Upper lobe of right lung (tissue), 1 donor: ENCODE data around the gene COL1A1. TPM values are rescaled to one million over a fixed set of nuclear protein-coding genes. Genes with fewer than 3 reads are reported as not detected.
A peak's percentile ranks its signal among the peaks of the same experiment; 100 is the strongest.

ENCODE experiments used
- ATAC-seq: fragments of 200-7000 bp; cut with Tn5 transposase; one replicate; pipeline ENCODE4 v1.9.1; 2020; ENCODE audit warnings: mild to moderate bottlenecking, moderate library complexity
- DNase-seq: peaks from one replicate; pipeline ENCODE4 v3.0.0-alpha.2; 2020
- H3K27ac ChIP-seq: fragments of 200-600 bp; one replicate; pipeline ENCODE4 v1.8.0; 2022
- H3K27me3 ChIP-seq: fragments of 200-600 bp; one replicate; pipeline ENCODE4 v1.8.0; 2022; ENCODE audit warnings: mild to moderate bottlenecking
- H3K36me3 ChIP-seq: fragments of 200-600 bp; one replicate; pipeline ENCODE4 v1.8.0; 2022
- H3K4me1 ChIP-seq: fragments of 200-600 bp; one replicate; pipeline ENCODE4 v1.8.0; 2022
- H3K4me3 ChIP-seq: fragments of 200-600 bp; one replicate; pipeline ENCODE4 v1.8.0; 2022; ENCODE audit warnings: mild to moderate bottlenecking
- H3K9me3 ChIP-seq: fragments of 200-600 bp; one replicate; pipeline ENCODE4 v1.8.0; 2022
- intact Hi-C: fragments of 100-400 bp; cut with DNase I; formaldehyde crosslinking; loops from one replicate; pipeline ENCODE4 v1.11.0; 2022
- total RNA-seq: library from RNA; stranded (reverse); fragmentation: NEBNext Ultra II Directional; extraction: Animal tissue kit (Norgen Biotek cat#: 25700); gene quantifications from one replicate; pipeline ENCODE4 v1.2.1, GENCODE V29; 2021
- TF ChIP-seq, protein P1 (sequence below): fragments of 200-600 bp; IDR thresholded peaks from one replicate; pipeline ENCODE4 v1.8.0; 2022; ENCODE audit warnings: antibody characterized with exemption
- donor health status: DM: no; HTN: yes; CAD: no; lungs with severe emphysema.

The COL1A1 gene
- total RNA-seq, 1 donor from 2014 or later: 154 TPM

DNA sequence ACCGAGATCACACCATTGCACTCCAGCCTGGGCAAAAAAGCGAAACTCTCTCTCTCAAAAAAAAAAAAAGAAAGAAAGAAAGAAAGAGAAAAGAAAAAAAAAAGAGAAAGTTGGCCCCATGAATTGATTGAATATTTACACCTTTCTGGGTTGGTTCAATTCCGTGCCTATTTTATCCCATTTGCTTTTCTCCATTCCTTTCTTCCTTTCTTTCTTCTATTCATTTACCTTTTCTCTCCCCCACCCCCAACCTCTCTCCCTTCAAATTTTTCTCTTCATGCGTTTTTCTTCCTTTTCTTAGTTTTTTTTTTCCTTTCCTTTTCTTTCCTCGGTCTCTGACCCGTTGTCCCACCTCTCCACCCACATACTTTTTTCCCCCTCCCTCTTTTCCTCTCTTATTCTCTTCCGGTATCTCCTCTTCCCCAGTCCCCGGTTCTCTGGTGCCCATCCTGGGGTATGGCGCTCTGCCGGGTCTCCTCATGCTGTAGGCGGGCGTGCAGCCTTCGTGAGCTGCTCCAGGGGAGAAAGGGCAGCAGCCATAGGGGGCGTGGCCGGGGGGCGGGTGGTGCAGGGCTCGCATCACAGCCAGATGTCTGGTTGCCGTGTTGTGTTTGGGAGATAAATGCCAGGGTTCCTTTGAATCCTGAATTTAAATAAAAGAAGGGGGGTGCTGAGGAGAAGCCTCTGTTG is 5.3 kb upstream of the COL1A1 start:
- TF ChIP-seq, protein P1, sequence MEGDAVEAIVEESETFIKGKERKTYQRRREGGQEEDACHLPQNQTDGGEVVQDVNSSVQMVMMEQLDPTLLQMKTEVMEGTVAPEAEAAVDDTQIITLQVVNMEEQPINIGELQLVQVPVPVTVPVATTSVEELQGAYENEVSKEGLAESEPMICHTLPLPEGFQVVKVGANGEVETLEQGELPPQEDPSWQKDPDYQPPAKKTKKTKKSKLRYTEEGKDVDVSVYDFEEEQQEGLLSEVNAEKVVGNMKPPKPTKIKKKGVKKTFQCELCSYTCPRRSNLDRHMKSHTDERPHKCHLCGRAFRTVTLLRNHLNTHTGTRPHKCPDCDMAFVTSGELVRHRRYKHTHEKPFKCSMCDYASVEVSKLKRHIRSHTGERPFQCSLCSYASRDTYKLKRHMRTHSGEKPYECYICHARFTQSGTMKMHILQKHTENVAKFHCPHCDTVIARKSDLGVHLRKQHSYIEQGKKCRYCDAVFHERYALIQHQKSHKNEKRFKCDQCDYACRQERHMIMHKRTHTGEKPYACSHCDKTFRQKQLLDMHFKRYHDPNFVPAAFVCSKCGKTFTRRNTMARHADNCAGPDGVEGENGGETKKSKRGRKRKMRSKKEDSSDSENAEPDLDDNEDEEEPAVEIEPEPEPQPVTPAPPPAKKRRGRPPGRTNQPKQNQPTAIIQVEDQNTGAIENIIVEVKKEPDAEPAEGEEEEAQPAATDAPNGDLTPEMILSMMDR: no peak
- ATAC-seq (no peak), DNase-seq (no peak)
- Histone ChIP-seq H3K9me3 (no peaks in the 10 kb centered on the region), H3K4me3 (no peak overlapping the region), H3K4me1 (peaks cover 23% of the 10 kb centered on the region), H3K36me3 (no peaks in the 10 kb centered on the region), H3K27ac (no peak overlapping the region), H3K27me3 (peaks cover 3% of the 10 kb centered on the region)
- intact Hi-C loops: no loop called here

DNA sequence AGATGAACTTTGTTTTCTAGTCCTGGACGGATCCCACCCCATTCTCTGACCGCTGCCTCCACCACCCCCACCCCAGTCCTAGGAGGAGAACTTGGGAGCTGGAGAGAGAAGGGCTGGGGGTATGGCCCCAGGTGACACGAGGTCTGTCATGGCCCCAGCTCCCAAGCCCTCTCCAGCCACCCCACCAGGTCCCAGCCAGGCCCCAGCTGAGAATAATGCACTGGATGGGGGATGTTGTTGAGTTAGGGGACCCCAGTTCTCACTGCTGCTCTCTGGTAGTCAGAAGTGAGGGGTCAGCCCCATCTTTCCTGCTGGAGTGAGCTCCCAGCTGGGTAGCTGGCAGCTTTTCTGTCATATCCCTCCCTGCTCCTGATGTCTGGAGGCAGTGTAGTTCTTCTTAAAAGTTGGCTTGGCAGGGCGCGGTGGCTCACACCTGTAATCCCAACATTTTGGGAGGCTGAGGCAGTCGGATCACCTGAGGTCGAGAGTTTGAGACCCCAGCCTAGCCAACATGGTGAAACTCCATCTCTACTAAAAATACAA is 4.6 kb upstream of the COL1A1 start:
- peaks cover 10% of the 10 kb centered on the region for H3K27me3 ChIP-seq
- no peaks in the 10 kb centered on the region for H3K36me3 ChIP-seq
- intact Hi-C loops: no loop called here
- H3K4me3 ChIP-seq: no peak overlapping the region
- peaks cover 15% of the 10 kb centered on the region for H3K4me1 ChIP-seq
- no peak for ATAC-seq
- H3K27ac ChIP-seq: peak overlapping the region; percentile 30
- no peak for DNase-seq
- TF ChIP-seq, protein P1: no peak
- no peaks in the 10 kb centered on the region for H3K9me3 ChIP-seq

DNA sequence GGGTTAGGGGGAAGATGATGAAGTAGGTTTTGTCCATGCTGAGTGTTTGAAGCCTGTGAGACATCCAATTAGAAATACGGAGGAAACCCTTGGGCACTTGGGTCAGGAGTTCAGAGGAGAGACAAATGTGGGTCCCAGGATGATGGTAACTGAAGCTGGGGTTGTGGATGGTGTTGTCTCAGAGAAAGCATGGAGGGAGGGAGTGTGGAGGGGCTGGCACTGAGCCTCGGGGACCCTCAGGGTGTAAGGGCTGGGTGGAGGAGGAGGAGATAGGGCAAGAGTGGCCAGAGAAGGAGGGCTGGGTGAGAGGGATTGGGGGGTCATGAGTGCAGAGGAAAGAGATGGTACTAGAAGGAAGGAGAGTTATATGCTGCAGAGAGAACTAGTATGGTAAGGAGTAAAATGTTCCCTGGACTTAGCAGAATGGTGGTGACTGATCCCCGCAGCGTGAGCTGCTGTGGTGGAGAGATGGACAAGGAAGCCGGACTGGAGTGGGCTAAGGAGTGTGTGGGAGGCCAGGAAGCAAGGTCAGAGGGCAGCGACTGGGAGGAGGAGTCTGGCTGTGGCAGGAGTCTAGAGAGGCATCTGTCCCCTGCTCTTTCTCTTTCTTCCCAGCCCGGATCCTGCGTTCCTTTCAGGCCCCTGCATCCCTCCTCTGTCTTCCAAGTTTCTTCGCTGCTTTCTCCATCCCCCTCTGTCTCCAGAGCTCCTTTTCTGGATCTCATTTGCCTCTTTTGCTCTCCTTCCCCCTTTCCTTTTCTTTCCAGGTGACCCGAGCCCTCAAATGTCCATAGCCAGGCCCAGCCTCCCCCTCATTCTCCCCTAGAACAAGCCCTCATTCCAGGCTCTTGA is 3.9 kb upstream of the COL1A1 start:
- TF ChIP-seq, protein P1: no peak
- Histone ChIP-seq H3K4me3 (no peak overlapping the region), H3K27me3 (peaks cover 13% of the 10 kb centered on the region), H3K27ac (peak overlapping the region; percentile 30), H3K36me3 (no peaks in the 10 kb centered on the region), H3K9me3 (no peaks in the 10 kb centered on the region), H3K4me1 (peaks cover 9% of the 10 kb centered on the region)
- ATAC-seq (peak; percentile 17), DNase-seq (no peak)
- intact Hi-C loops: no loop called here

DNA sequence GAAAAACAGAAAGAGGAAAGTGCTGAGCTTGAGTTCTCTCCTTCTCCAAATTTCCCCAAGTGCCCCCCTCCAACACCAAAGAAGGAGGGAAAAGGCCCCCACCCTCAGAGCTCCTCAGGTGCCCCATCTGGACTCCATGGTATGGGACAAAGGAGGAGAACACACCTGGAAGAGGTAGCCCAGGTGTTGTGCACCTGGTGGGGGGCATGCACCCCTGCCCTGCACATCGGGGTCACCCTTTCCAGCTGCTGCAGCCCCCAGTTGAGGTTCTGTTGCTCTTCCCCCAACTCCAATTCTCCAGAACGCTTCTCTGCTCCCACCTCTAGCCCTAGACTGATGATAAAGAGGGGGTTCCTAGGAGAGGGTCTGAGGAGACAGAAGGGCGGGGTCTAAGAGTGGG is 3.0 kb upstream of the COL1A1 start:
- ATAC-seq (no peak), DNase-seq (no peak)
- H3K27me3 ChIP-seq: peaks cover 13% of the 10 kb centered on the region
- TF ChIP-seq, protein P1: no peak
- H3K4me1 ChIP-seq: peaks cover 3% of the 10 kb centered on the region
- intact Hi-C loops: loop anchor here (5.0 kb wide), 2 partner anchors 68 to 93 kb away; partner anchors contain the start of gene TMEM92
- H3K27ac ChIP-seq: no peak overlapping the region
- H3K9me3 ChIP-seq: no peaks in the 10 kb centered on the region
- H3K36me3 ChIP-seq: no peaks in the 10 kb centered on the region
- H3K4me3 ChIP-seq: no peak overlapping the region

DNA sequence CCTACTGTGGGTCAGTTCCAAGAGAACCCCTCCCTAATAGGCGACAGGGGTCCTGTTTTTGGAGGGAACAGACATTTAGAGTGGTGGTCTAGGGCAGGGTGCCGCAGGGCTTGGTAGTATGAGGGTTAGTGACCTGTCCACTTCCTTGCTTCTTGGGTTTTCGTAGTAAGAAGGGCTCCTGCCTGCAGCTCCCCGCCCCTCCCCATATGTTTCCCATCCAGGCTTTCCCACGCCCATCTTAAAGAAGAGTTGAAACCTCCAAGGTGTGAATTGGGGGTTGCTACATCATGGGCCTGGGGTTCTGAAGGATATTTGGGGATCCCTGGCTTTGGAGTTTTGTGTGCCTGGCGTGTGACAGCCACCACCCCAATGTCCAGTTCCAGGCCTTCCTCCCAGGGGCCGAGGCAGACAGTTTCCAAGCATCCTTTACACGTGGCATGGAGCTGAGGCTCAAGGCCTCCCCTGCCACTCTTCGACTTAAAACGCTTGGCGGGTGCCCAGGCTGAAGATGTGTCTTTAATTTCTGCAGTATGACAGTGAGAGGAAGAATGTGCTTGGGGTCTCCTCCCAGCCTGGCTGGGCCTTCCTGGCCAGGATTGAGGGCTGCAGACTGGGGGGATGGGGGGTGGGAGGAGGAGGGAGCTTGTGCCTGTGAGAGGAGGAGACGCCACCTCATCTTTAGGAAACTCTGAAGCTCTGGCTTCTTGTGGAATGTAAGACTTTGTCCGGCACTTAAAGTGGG is 2.3 kb upstream of the COL1A1 start:
- Histone ChIP-seq H3K9me3 (no peaks in the 10 kb centered on the region), H3K27ac (no peak overlapping the region), H3K4me3 (no peak overlapping the region), H3K36me3 (no peaks in the 10 kb centered on the region), H3K4me1 (peaks cover 9% of the 10 kb centered on the region), H3K27me3 (peaks cover 13% of the 10 kb centered on the region)
- no peak for ATAC-seq
- intact Hi-C loops: loop anchor here (5.0 kb wide), 2 partner anchors 69 to 94 kb away; partner anchors contain the start of gene TMEM92
- TF ChIP-seq, protein P1: no peak
- no peak for DNase-seq
